OCI-LY7 (cell line): Measurements from ENCODE around the gene SDK2. TPM values are rescaled to one million over a fixed set of nuclear protein-coding genes. Genes with fewer than 3 reads are reported as not detected.

Source experiments
- BruUV-seq: library from RNA; stranded (reverse); fragments of 400-500 nt; replicated peaks from 2 replicates; lab custom pipeline; 2021; lab: Mats Ljungman, UMichigan
- CTCF ChIA-PET: fragments of 300-600 bp; sonication (Branson Sonifier 250); formaldehyde crosslinking; loops from one replicate; lab custom pipeline; 2022; ENCODE audit warnings: antibody characterized with exemption; ENCODE audit not compliant: unreplicated experiment; lab: Charles Lee
- POLR2A ChIA-PET: fragments of 300-600 bp; sonication (Branson Sonifier 250); formaldehyde crosslinking; loops from one replicate; lab custom pipeline; 2022; ENCODE audit warnings: antibody characterized with exemption; lab: Charles Lee
- DNase-seq: peaks from one replicate; pipeline ENCODE4 v3.0.0-alpha.2; 2015; ENCODE audit warnings: low spot score
- H2AFZ ChIP-seq: fragments of 200-600 bp; sonication (generic), shearing (Covaris generic); 2 replicates; pipeline ENCODE4 v1.6.1; 2014; ENCODE audit warnings: mild to moderate bottlenecking, antibody characterized with exemption, low read length, moderate library complexity
- H3K27ac ChIP-seq: fragments of 200-600 bp; sonication (generic); 2 replicates; pipeline ENCODE4 v1.5.1; 2014; ENCODE audit warnings: mixed run types, low read depth, mild to moderate bottlenecking, moderate library complexity, low read length, inconsistent platforms; ENCODE audit not compliant: poor library complexity, severe bottlenecking
- H3K36me3 ChIP-seq: fragments of 200-600 bp; sonication (generic); 2 replicates; pipeline ENCODE4 v1.6.1; 2014; ENCODE audit warnings: mild to moderate bottlenecking, antibody characterized with exemption, low read length, moderate library complexity, mixed read lengths; ENCODE audit not compliant: insufficient read depth
- H3K4me1 ChIP-seq: fragments of 200-600 bp; sonication (generic); 2 replicates; pipeline ENCODE4 v1.5.1; 2014; ENCODE audit warnings: mild to moderate bottlenecking, low read length; ENCODE audit not compliant: insufficient read depth, poor library complexity, severe bottlenecking
- H3K4me2 ChIP-seq: fragments of 200-600 bp; sonication (generic); 2 replicates; pipeline ENCODE4 v1.6.1; 2014; ENCODE audit warnings: mild to moderate bottlenecking, low read length
- H3K4me3 ChIP-seq: fragments of 200-600 bp; sonication (generic); 2 replicates; pipeline ENCODE4 v1.5.1; 2014; ENCODE audit warnings: mild to moderate bottlenecking, low read depth, low read length; ENCODE audit not compliant: poor library complexity, severe bottlenecking
- H3K79me2 ChIP-seq: fragments of 200-600 bp; sonication (generic); 2 replicates; pipeline ENCODE4 v1.6.1; 2016; ENCODE audit warnings: low read depth, mild to moderate bottlenecking, low read length, moderate library complexity, mixed read lengths; ENCODE audit not compliant: insufficient read depth
- H3K9me2 ChIP-seq: fragments of 200-600 bp; sonication (generic); 2 replicates; pipeline ENCODE4 v1.6.1; 2016; ENCODE audit warnings: mild to moderate bottlenecking, low read length, mixed read lengths; ENCODE audit not compliant: insufficient read depth
- H3K9me3 ChIP-seq: fragments of 200-600 bp; sonication (generic); 2 replicates; pipeline ENCODE4 v1.6.1; 2014; ENCODE audit warnings: mild to moderate bottlenecking, mixed run types, low read length, mixed read lengths
- H4K20me1 ChIP-seq: fragments of 200-600 bp; sonication (generic); 2 replicates; pipeline ENCODE4 v1.6.1; 2014; ENCODE audit warnings: mild to moderate bottlenecking, antibody characterized with exemption, low read length, moderate library complexity, mixed read lengths; ENCODE audit not compliant: insufficient read depth
- CTCF ChIP-seq: fragments of 200-600 bp; sonication (generic); conservative IDR thresholded peaks from 2 replicates; pipeline ENCODE4 v1.5.1; 2014; ENCODE audit warnings: mild to moderate bottlenecking, antibody characterized with exemption, low read length, moderate library complexity, mixed read lengths
- EZH2phosphoT487 ChIP-seq: fragments of 200-600 bp; sonication (generic); IDR thresholded peaks from 2 replicates; pipeline ENCODE4 v1.6.1; 2018; ENCODE audit warnings: low read depth, borderline replicate concordance, mild to moderate bottlenecking, mixed run types, antibody characterized with exemption, low read length, moderate library complexity, mixed read lengths
- intact Hi-C: fragments of 100-400 bp; cut with micrococcal nuclease; formaldehyde crosslinking; loops from one replicate; pipeline ENCODE4 v1.10.0; 2022; ENCODE audit not compliant: unreplicated experiment
- total RNA-seq, 2 experiments: library from RNA; depleted of rRNA in 1 of 2; stranded (reverse); fragments of >200 nt in 1 of 2; shearing (Covaris generic) in 1 of 2; gene quantifications; 2 replicates each; pipeline ENCODE4 v1.2.3, GENCODE V29; 2014 to 2022

SDK2 gene
- total RNA-seq, 2 experiments from 2014 or later, result 0.32 to 1.8 TPM

GRCh38 chr17:73648974-73649373 lies 4.7 kb upstream of the SDK2 start:
- H3K27ac ChIP-seq, result no peak overlapping the region
- no peaks in the 10 kb centered on the region for H3K9me2 ChIP-seq
- POLR2A ChIA-PET, result no interaction called here
- H3K9me3 ChIP-seq, result peaks cover 13% of the 10 kb centered on the region
- intact Hi-C loops, result loop anchor here (5.0 to 10.0 kb wide), 3 partner anchors 193 to 526 kb away; no protein-coding TSS in a partner anchor
- TF ChIP-seq EZH2phosphoT487 (no peak), CTCF (no peak)
- H3K4me2 ChIP-seq, result no peak overlapping the region
- H3K79me2 ChIP-seq, result no peaks in the 10 kb centered on the region
- BruUV-seq, result no TSS peak
- H4K20me1 ChIP-seq, result no peaks in the 10 kb centered on the region
- H3K36me3 ChIP-seq, result no peaks in the 10 kb centered on the region
- DNase-seq, result no peak
- no peak overlapping the region for H3K4me3 ChIP-seq
- CTCF ChIA-PET, result no interaction called here
- no peak overlapping the region for H2AFZ ChIP-seq
- no peaks in the 10 kb centered on the region for H3K4me1 ChIP-seq

- Histone ChIP-seq H3K27ac (no peak overlapping the region), H3K4me3 (no peak overlapping the region), H3K36me3 (no peaks in the 10 kb centered on the region), H3K4me1 (no peaks in the 10 kb centered on the region), H2AFZ (no peak overlapping the region), H3K4me2 (no peak overlapping the region), H3K9me2 (no peaks in the 10 kb centered on the region), H3K79me2 (no peaks in the 10 kb centered on the region), H3K9me3 (peaks cover 8% of the 10 kb centered on the region), H4K20me1 (no peaks in the 10 kb centered on the region)
- no peak for DNase-seq
- BruUV-seq, result no TSS peak
- ChIA-PET CTCF (no interaction called here), POLR2A (no interaction called here)
- intact Hi-C loops, result loop anchor here (5.0 to 10.0 kb wide), 3 partner anchors 194 to 526 kb away; no protein-coding TSS in a partner anchor
- TF ChIP-seq EZH2phosphoT487, result no peak
These were observed 4.2 kb upstream of the SDK2 start for GRCh38 chr17:73648543-73648820.

GRCh38 chr17:73647772-73648542 lies 3.7 kb upstream of the SDK2 start:
- no peaks in the 10 kb centered on the region for H4K20me1 ChIP-seq
- no peak for DNase-seq
- no peak overlapping the region for H3K4me3 ChIP-seq
- H3K27ac ChIP-seq, result no peak overlapping the region
- BruUV-seq, result no TSS peak
- H2AFZ ChIP-seq, result no peak overlapping the region
- H3K9me2 ChIP-seq, result no peaks in the 10 kb centered on the region
- no peak for TF ChIP-seq CTCF
- TF ChIP-seq EZH2phosphoT487, result no peak
- no peaks in the 10 kb centered on the region for H3K4me1 ChIP-seq
- POLR2A ChIA-PET, result interaction anchor here (0.9 kb wide), 1 partner anchor 58 kb away, joined by 7 read pairs; no protein-coding TSS in a partner anchor
- intact Hi-C loops, result loop anchor here (5.0 to 10.0 kb wide), 3 partner anchors 194 to 527 kb away; no protein-coding TSS in a partner anchor
- peaks cover 3% of the 10 kb centered on the region; the same call in 1 of the 2 replicates for H3K9me3 ChIP-seq
- H3K36me3 ChIP-seq, result no peaks in the 10 kb centered on the region
- CTCF ChIA-PET, result interaction anchor here (0.6 to 1.9 kb wide), 2 partner anchors 62 to 515 kb away, joined by 3 to 6 read pairs; no protein-coding TSS in a partner anchor
- no peaks in the 10 kb centered on the region for H3K79me2 ChIP-seq
- no peak overlapping the region for H3K4me2 ChIP-seq
